ENCODE data around the gene MATN4. TPM values are rescaled to one million over a fixed set of nuclear protein-coding genes. Genes with fewer than 3 reads are reported as not detected.

Gene MATN4
- total RNA-seq, 4 donors from 2014 or later: not detected

DNA sequence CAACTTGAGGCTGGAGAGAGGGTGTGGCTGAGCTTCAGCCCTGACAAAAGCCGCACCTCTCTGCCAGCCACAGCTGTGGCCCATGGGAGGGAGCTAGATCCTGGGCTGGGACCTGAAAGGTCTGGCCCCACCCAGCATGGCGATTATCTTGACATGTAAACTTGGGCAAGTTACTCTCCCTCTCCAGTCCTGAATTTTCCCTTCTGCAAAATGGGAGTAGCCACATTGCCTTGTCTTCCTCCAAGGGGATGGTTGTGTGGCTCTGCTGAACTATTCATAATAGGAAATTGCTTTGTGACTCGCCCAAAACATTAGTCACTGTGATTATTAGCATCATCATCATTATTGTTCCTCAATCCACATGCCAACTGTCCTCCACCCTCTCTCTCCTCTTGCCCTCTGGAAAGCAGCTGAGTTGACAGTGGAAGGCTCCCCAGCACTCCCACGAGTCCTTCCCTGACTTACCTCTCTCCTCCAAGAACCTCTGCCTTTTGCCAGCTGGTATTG, 24.5 kb downstream of the MATN4 start:
- no peaks in the 10 kb centered on the region for H3K9me3 ChIP-seq
- DNase-seq: no peak
- peaks cover 6% of the 10 kb centered on the region for H3K27me3 ChIP-seq
- no peak overlapping the region for H3K27ac ChIP-seq
- intact Hi-C loops (cut with DNase I; ENCODE audit: low total_unique reads): no loop called here
- no peak overlapping the region for H3K4me3 ChIP-seq
- in situ Hi-C loops (cut with MboI; ENCODE audit: low pct_ligation_motif_present in 1 of 4, low pct_unique_long_range_greater_than_20kb in 1 of 4, low sequenced_read_pairs in 3 of 4): loop anchor here in 2 of 4 donors (25.0 kb wide), 3 partner anchors 171 to 271 kb away; partner anchors contain the start of genes KCNS1 (in 1 of the 2), WFDC12 (in 1 of the 2) and WFDC5 (in 1 of the 2)
- TF ChIP-seq, protein P1, sequence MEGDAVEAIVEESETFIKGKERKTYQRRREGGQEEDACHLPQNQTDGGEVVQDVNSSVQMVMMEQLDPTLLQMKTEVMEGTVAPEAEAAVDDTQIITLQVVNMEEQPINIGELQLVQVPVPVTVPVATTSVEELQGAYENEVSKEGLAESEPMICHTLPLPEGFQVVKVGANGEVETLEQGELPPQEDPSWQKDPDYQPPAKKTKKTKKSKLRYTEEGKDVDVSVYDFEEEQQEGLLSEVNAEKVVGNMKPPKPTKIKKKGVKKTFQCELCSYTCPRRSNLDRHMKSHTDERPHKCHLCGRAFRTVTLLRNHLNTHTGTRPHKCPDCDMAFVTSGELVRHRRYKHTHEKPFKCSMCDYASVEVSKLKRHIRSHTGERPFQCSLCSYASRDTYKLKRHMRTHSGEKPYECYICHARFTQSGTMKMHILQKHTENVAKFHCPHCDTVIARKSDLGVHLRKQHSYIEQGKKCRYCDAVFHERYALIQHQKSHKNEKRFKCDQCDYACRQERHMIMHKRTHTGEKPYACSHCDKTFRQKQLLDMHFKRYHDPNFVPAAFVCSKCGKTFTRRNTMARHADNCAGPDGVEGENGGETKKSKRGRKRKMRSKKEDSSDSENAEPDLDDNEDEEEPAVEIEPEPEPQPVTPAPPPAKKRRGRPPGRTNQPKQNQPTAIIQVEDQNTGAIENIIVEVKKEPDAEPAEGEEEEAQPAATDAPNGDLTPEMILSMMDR (IDR thresholded peaks at IDR 0.05): no peak
- TF ChIP-seq POLR2A (IDR thresholded peaks at IDR 0.05) (no peak), POLR2AphosphoS5 (IDR thresholded peaks at IDR 0.05) (no peak), EP300 (IDR thresholded peaks at IDR 0.05; ENCODE audit: low read depth) (no peak)
- no peaks in the 10 kb centered on the region for H3K4me1 ChIP-seq
- WGBS, 2 donors (ENCODE audit: low coverage in 1 of 2): 7 to 45% methylated on average over 2 to 4 of the region's 4 CpGs
- H3K36me3 ChIP-seq: no peaks in the 10 kb centered on the region

DNA sequence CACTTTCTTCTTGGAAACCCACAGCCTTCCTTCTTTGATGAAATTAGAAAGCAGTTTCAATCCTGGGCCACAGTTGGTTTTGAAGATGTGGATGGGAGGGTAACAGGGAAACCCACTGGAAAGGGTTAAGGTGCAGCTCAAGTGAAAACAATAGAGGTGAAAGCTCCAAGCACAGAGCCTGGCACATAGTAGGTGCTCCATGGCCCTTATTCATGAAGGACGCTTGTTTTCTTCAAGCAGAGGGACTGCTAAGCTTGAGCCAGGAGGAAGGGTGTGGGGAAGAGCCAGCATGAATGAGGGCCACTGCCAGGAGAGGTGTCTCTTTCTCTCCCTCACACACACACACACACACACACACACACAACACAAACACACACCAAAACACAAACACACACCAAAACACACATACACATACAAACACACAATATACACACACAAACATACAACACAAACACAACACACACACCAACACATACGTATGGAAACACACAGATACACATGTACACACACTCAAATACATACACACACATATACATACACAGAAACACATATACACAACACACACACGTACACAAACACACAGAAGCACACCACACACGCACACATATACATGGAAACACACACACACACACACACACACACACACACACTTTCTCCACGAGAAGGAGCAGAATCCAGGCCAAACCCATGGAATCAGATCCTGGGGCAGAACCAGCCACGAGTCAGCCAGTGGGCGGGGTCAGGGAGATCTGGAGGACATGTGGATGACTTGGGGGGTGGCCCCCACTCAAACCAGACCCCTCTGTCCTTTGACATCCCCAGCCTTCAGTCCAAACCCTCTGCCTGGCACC, 25.2 kb downstream of the MATN4 start:
- H3K36me3 ChIP-seq: no peaks in the 10 kb centered on the region
- H3K4me1 ChIP-seq: no peaks in the 10 kb centered on the region
- peaks cover 6% of the 10 kb centered on the region for H3K27me3 ChIP-seq
- no peaks in the 10 kb centered on the region for H3K9me3 ChIP-seq
- WGBS, 2 donors (ENCODE audit: low coverage in 1 of 2): 61 to 81% methylated on average over 2 to 7 of the region's 7 CpGs
- H3K27ac ChIP-seq: no peak overlapping the region
- in situ Hi-C loops (cut with MboI; ENCODE audit: low pct_ligation_motif_present in 1 of 4, low pct_unique_long_range_greater_than_20kb in 1 of 4, low sequenced_read_pairs in 3 of 4) (loop anchor here in 2 of 4 donors (25.0 kb wide), 3 partner anchors 171 to 271 kb away; partner anchors contain the start of genes KCNS1 (in 1 of the 2), WFDC12 (in 1 of the 2) and WFDC5 (in 1 of the 2)), intact Hi-C loops (cut with DNase I; ENCODE audit: low total_unique reads) (no loop called here)
- TF ChIP-seq POLR2A (IDR thresholded peaks at IDR 0.05) (no peak), EP300 (IDR thresholded peaks at IDR 0.05; ENCODE audit: low read depth) (no peak), POLR2AphosphoS5 (IDR thresholded peaks at IDR 0.05) (no peak)
- TF ChIP-seq, protein P1 (IDR thresholded peaks at IDR 0.05): no peak
- DNase-seq: no peak
- no peak overlapping the region for H3K4me3 ChIP-seq

DNA sequence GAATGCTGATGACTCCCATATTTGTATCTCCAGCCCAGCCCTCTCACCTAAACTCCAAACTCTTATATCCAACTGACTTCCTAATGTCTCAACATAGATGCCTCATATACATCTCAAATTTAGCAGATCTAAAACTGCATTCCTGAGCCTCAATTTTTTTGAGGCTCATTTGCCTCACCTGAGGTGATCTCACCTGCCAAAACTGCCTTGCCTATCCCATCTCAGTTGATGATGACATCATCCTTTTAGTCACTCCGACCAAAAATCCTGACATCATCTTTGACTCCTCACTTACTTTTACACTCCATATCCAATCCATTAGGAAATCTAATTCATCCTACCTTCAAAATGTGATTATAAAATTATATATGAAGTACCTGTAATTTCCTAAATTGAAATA, 28.1 kb downstream of the MATN4 start:
- Histone ChIP-seq H3K4me3 (no peak overlapping the region), H3K27me3 (peaks cover 16% of the 10 kb centered on the region), H3K4me1 (no peaks in the 10 kb centered on the region), H3K9me3 (no peaks in the 10 kb centered on the region), H3K27ac (no peak overlapping the region), H3K36me3 (no peaks in the 10 kb centered on the region)
- no peak for DNase-seq
- in situ Hi-C loops (cut with MboI; ENCODE audit: low pct_ligation_motif_present in 1 of 4, low pct_unique_long_range_greater_than_20kb in 1 of 4, low sequenced_read_pairs in 3 of 4) (loop anchor here in 2 of 4 donors (25.0 kb wide), 3 partner anchors 168 to 268 kb away; partner anchors contain the start of genes KCNS1 (in 1 of the 2), WFDC12 (in 1 of the 2) and WFDC5 (in 1 of the 2)), intact Hi-C loops (cut with DNase I; ENCODE audit: low total_unique reads) (no loop called here)
- TF ChIP-seq POLR2AphosphoS5 (IDR thresholded peaks at IDR 0.05): no peak
- TF ChIP-seq POLR2A (IDR thresholded peaks at IDR 0.05): no peak
- TF ChIP-seq, protein P1 (IDR thresholded peaks at IDR 0.05): no peak
- TF ChIP-seq EP300 (IDR thresholded peaks at IDR 0.05; ENCODE audit: low read depth): no peak
- WGBS, 2 donors (ENCODE audit: low coverage in 1 of 2): 73 to 100% methylated on average over 1 of the region's 1 CpG

DNA sequence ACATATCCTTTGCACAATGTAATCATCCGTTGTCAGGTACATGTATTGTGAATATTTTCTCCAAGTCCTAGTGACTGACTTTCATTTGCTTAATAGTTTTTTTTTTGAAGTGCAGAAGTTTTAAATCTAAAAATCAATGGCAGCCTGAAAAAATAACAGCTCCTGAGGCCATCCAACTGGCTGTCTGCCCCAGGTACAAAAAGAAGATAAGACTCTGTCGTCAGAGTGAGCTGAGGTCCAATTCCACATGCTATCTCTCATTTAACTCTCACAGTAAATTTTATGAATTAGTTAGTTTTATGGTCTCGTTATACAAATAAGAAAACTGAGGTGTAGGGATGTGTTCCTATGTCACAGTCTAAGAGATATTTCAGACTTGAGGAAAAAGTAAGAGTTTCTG, 32.8 kb downstream of the MATN4 start:
- Histone ChIP-seq H3K36me3 (no peaks in the 10 kb centered on the region), H3K4me3 (no peak overlapping the region), H3K4me1 (no peaks in the 10 kb centered on the region), H3K27me3 (peaks cover 21% of the 10 kb centered on the region), H3K9me3 (no peaks in the 10 kb centered on the region), H3K27ac (no peak overlapping the region)
- in situ Hi-C loops (cut with MboI; ENCODE audit: low pct_ligation_motif_present in 1 of 4, low pct_unique_long_range_greater_than_20kb in 1 of 4, low sequenced_read_pairs in 3 of 4) (loop anchor here in 2 of 4 donors (25.0 kb wide), 3 partner anchors 163 to 263 kb away; partner anchors contain the start of genes KCNS1 (in 1 of the 2), WFDC12 (in 1 of the 2) and WFDC5 (in 1 of the 2)), intact Hi-C loops (cut with DNase I; ENCODE audit: low total_unique reads) (no loop called here)
- DNase-seq: no peak
- WGBS, 2 donors (ENCODE audit: low coverage in 1 of 2): 41 to 58% methylated on average over 3 of the region's 3 CpGs
- TF ChIP-seq EP300 (IDR thresholded peaks at IDR 0.05; ENCODE audit: low read depth): no peak
- TF ChIP-seq, protein P1 (IDR thresholded peaks at IDR 0.05): no peak
- TF ChIP-seq POLR2A (IDR thresholded peaks at IDR 0.05): no peak
- no peak for TF ChIP-seq POLR2AphosphoS5 (IDR thresholded peaks at IDR 0.05)

All from transverse colon (tissue), 4 donors.